ENCODE data around the gene SFXN5.

The SFXN5 gene

DNA sequence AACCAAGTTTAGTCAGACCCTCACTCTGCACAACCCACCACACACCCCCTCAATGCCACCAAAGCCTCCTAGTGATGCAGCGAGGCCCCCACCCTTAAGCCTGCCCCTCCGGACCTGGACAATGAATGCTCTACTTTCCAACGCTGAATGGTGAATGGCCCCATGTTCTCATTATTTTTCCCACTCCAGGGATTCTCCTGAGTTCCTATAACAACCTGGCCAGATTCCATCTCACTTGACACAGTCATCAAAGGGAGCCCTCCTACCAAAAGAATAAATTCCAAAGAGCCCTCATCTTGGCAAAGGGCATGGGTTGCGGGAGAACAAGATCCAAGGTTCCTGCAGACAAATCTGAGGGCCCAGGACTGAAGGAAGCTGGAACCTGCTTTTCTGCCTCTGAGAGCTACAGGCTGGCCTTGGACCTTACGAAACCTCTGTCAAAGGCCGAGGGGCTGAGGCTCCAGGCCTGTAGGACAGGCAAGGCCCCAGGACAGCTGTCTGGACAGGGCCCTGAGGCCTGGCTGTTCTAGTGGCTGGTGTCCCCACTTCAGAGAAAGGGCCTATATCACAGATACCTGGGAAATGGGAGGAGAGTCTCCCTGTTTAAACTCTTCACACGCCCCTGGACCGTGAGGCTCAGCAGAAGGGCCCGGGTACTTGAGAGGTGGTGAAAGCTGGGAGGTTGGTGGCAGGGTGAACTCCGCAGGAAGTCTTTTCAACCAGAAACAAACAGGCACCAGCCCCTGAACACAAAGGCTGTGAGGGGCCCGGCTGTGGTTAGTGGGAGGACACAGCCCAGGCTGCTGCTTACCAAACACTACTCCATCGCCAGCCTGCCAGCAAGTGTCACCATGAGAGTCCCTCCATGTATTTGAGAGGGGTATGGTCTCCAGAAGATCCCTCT is 27.3 kb downstream of the SFXN5 start:
- no peak overlapping the region for H3K4me2 ChIP-seq (ENCODE audit: low read depth, low read length, poor library complexity, severe bottlenecking)
- no peak overlapping the region for H3K9ac ChIP-seq (ENCODE audit: low read length)
- H3K27ac ChIP-seq (ENCODE audit: low read depth, low read length) = no peak overlapping the region

DNA sequence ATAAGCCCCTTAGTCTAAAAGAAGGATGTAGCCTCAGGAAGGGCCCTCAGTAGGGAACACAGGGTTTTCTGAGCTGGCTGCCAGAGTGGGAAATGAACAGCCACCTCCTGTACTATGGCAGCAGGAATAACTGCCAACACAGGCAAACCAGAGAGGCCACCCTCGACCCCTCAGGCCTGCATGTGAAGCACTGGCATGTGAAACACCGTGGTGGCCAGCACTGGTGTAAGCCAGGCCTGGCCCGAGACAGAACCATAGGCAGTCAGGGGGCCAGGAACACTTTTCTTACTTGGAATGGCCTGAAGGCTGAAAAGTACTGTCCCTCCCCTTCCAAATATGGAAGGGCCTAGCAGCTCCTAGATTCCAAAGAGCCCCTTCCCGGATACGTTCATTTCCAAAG is 28.2 kb downstream of the SFXN5 start:
- Histone ChIP-seq H3K27ac (ENCODE audit: low read depth, low read length) (no peak overlapping the region), H3K79me2 (ENCODE audit: insufficient read depth, low read length) (no peaks in the 10 kb centered on the region), H3K9me2 (replicated peaks; ENCODE audit: insufficient read depth, low read length) (no peaks in the 10 kb centered on the region), H4K20me1 (ENCODE audit: low read depth, low read length) (no peaks in the 10 kb centered on the region), H3F3A (ENCODE audit: insufficient read depth) (no peaks in the 10 kb centered on the region), H3K27me3 (ENCODE audit: low read length) (no peaks in the 10 kb centered on the region), H3K4me3 (ENCODE audit: insufficient read depth, low read length, poor library complexity, severe bottlenecking) (no peak overlapping the region), H3K9me3 (ENCODE audit: insufficient read depth, low read length) (no peaks in the 10 kb centered on the region), H3K36me3 (ENCODE audit: low read length) (no peaks in the 10 kb centered on the region), H3K4me2 (ENCODE audit: low read depth, low read length, poor library complexity, severe bottlenecking) (no peak overlapping the region), H2AFZ (ENCODE audit: low read depth, low read length, severe bottlenecking) (no peak overlapping the region), H3K9ac (ENCODE audit: low read length) (no peak overlapping the region)
- TF ChIP-seq, protein P1, sequence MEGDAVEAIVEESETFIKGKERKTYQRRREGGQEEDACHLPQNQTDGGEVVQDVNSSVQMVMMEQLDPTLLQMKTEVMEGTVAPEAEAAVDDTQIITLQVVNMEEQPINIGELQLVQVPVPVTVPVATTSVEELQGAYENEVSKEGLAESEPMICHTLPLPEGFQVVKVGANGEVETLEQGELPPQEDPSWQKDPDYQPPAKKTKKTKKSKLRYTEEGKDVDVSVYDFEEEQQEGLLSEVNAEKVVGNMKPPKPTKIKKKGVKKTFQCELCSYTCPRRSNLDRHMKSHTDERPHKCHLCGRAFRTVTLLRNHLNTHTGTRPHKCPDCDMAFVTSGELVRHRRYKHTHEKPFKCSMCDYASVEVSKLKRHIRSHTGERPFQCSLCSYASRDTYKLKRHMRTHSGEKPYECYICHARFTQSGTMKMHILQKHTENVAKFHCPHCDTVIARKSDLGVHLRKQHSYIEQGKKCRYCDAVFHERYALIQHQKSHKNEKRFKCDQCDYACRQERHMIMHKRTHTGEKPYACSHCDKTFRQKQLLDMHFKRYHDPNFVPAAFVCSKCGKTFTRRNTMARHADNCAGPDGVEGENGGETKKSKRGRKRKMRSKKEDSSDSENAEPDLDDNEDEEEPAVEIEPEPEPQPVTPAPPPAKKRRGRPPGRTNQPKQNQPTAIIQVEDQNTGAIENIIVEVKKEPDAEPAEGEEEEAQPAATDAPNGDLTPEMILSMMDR (IDR thresholded peaks at IDR 0.05; ENCODE audit: insufficient read depth, low read length, poor library complexity, severe bottlenecking) = no peak
- no peak for TF ChIP-seq EZH2phosphoT487 (conservative IDR thresholded peaks at IDR 0.05; ENCODE audit: low read length)

More for the DNA sequence above, 27.3 kb downstream of the SFXN5 start:
- Histone ChIP-seq H3K9me3 (ENCODE audit: insufficient read depth, low read length) (no peaks in the 10 kb centered on the region), H2AFZ (ENCODE audit: low read depth, low read length, severe bottlenecking) (no peak overlapping the region), H3F3A (ENCODE audit: insufficient read depth) (no peaks in the 10 kb centered on the region), H4K20me1 (ENCODE audit: low read depth, low read length) (no peaks in the 10 kb centered on the region), H3K79me2 (ENCODE audit: insufficient read depth, low read length) (no peaks in the 10 kb centered on the region), H3K4me3 (ENCODE audit: insufficient read depth, low read length, poor library complexity, severe bottlenecking) (no peak overlapping the region), H3K36me3 (ENCODE audit: low read length) (no peaks in the 10 kb centered on the region), H3K9me2 (replicated peaks; ENCODE audit: insufficient read depth, low read length) (no peaks in the 10 kb centered on the region), H3K27me3 (ENCODE audit: low read length) (no peaks in the 10 kb centered on the region)
- TF ChIP-seq, protein P1 (IDR thresholded peaks at IDR 0.05; ENCODE audit: insufficient read depth, low read length, poor library complexity, severe bottlenecking) = no peak
- TF ChIP-seq EZH2phosphoT487 (conservative IDR thresholded peaks at IDR 0.05; ENCODE audit: low read length) = no peak

DNA sequence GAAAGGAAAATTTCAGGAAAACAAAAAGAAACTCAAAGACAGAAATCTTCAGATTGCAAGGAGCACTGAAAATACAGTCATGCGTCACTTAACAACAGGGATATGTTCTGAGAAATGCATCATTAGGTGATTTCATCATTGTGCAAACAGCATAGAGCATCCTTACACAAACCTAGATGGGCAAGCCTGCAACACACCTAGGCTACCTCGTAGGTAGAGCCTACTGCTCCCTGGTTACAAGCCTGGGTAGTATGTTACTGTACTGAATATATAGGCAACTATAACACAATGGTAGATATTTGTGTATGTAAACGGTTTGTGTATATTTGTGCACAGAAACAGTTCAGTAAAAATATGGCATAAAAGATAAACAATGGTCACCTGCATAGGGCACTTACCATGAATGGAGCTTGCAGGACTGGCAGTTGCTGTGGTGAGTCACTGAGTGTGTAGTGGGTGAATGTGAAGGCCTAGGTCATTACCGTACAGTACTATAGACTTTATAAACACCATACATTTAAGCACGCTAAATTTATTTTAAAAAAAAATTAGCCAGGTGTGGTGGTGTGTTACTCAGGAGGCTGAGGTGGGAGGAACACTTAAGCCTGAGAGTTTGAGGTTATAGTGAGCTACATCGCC is 33.4 kb downstream of the SFXN5 start:
- Histone ChIP-seq H3K79me2 (ENCODE audit: insufficient read depth, low read length) (no peaks in the 10 kb centered on the region), H3K9ac (ENCODE audit: low read length) (no peak overlapping the region), H2AFZ (ENCODE audit: low read depth, low read length, severe bottlenecking) (no peak overlapping the region), H3F3A (ENCODE audit: insufficient read depth) (no peaks in the 10 kb centered on the region), H3K27ac (ENCODE audit: low read depth, low read length) (no peak overlapping the region), H3K27me3 (ENCODE audit: low read length) (no peaks in the 10 kb centered on the region), H4K20me1 (ENCODE audit: low read depth, low read length) (no peaks in the 10 kb centered on the region), H3K4me2 (ENCODE audit: low read depth, low read length, poor library complexity, severe bottlenecking) (no peak overlapping the region), H3K4me3 (ENCODE audit: insufficient read depth, low read length, poor library complexity, severe bottlenecking) (no peak overlapping the region), H3K9me2 (replicated peaks; ENCODE audit: insufficient read depth, low read length) (no peaks in the 10 kb centered on the region), H3K9me3 (ENCODE audit: insufficient read depth, low read length) (no peaks in the 10 kb centered on the region), H3K36me3 (ENCODE audit: low read length) (no peaks in the 10 kb centered on the region)
- TF ChIP-seq, protein P1 (IDR thresholded peaks at IDR 0.05; ENCODE audit: insufficient read depth, low read length, poor library complexity, severe bottlenecking) = no peak
- no peak for TF ChIP-seq EZH2phosphoT487 (conservative IDR thresholded peaks at IDR 0.05; ENCODE audit: low read length)
